ENCODE results near the gene FARSA. TPM values are rescaled to one million over a fixed set of nuclear protein-coding genes. Genes with fewer than 3 reads are reported as not detected.

FARSA gene
- total and polyA plus RNA-seq, 2 of the 4 experiments (the other 2 are of a cell fraction): 49.3 to 80.9 TPM

DNA sequence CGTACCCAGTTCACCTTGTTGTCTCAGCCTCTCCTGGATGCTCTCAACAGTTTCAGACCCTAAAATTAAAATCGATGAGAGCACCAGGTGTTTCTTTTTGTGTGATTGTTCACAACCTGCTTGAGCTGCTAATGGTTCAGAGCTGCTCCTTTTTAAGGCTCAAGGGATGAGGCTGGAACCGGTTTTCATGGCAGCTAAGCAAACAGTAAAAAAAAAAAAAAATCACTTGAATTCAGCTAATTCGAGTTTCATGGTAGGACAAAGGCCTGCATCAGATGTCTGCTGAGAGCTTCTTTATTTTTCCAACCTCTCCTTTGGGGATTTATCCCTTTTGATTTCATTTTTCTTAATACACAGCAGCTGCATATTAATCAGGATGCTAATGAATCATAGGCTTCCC, 20.9 kb downstream of the FARSA start:
- H4K91ac ChIP-seq (ENCODE audit: insufficient read depth, low read depth, low read length): no peak overlapping the region
- H3K56ac ChIP-seq (ENCODE audit: extremely low read depth, insufficient read depth, low read length): no peak overlapping the region
- H3K14ac ChIP-seq (replicated peaks; ENCODE audit: low read depth, low read length): no peak overlapping the region
- H2BK120ac ChIP-seq (ENCODE audit: low read depth, low read length): no peak overlapping the region
- TF ChIP-seq MAFK (IDR thresholded peaks at IDR 0.05; ENCODE audit: low read depth, low read length) (no peak), BHLHE40 (IDR thresholded peaks at IDR 0.05; ENCODE audit: low read depth, low read length) (no peak), CHD1 (IDR thresholded peaks at IDR 0.05; ENCODE audit: low read depth, low read length) (no peak), FOS (IDR thresholded peaks at IDR 0.05; ENCODE audit: low read depth, low read length) (no peak), RCOR1 (IDR thresholded peaks at IDR 0.05; ENCODE audit: insufficient replicate concordance, low read length) (no peak), NFE2L2 (IDR thresholded peaks at IDR 0.05; ENCODE audit: low read depth, low read length) (no peak), RAD21 (IDR thresholded peaks at IDR 0.05; ENCODE audit: low read length) (no peak), CEBPB (IDR thresholded peaks at IDR 0.05; ENCODE audit: low read depth, low read length) (no peak), SMC3 (IDR thresholded peaks at IDR 0.05; ENCODE audit: low read depth, low read length) (no peak), MAZ (IDR thresholded peaks at IDR 0.05; ENCODE audit: borderline replicate concordance, low read depth, low read length) (no peak), RFX5 (IDR thresholded peaks at IDR 0.05; ENCODE audit: low read depth, low read length) (no peak), POLR2A (IDR thresholded peaks at IDR 0.05; ENCODE audit: low read depth, low read length) (no peak), MXI1 (IDR thresholded peaks at IDR 0.05; ENCODE audit: borderline replicate concordance, low read depth, low read length) (no peak)
- TF ChIP-seq, protein P1, sequence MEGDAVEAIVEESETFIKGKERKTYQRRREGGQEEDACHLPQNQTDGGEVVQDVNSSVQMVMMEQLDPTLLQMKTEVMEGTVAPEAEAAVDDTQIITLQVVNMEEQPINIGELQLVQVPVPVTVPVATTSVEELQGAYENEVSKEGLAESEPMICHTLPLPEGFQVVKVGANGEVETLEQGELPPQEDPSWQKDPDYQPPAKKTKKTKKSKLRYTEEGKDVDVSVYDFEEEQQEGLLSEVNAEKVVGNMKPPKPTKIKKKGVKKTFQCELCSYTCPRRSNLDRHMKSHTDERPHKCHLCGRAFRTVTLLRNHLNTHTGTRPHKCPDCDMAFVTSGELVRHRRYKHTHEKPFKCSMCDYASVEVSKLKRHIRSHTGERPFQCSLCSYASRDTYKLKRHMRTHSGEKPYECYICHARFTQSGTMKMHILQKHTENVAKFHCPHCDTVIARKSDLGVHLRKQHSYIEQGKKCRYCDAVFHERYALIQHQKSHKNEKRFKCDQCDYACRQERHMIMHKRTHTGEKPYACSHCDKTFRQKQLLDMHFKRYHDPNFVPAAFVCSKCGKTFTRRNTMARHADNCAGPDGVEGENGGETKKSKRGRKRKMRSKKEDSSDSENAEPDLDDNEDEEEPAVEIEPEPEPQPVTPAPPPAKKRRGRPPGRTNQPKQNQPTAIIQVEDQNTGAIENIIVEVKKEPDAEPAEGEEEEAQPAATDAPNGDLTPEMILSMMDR (conservative IDR thresholded peaks at IDR 0.05; ENCODE audit: low read depth, low read length): no peak
- TF ChIP-seq, protein P2, sequence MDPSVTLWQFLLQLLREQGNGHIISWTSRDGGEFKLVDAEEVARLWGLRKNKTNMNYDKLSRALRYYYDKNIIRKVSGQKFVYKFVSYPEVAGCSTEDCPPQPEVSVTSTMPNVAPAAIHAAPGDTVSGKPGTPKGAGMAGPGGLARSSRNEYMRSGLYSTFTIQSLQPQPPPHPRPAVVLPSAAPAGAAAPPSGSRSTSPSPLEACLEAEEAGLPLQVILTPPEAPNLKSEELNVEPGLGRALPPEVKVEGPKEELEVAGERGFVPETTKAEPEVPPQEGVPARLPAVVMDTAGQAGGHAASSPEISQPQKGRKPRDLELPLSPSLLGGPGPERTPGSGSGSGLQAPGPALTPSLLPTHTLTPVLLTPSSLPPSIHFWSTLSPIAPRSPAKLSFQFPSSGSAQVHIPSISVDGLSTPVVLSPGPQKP (IDR thresholded peaks at IDR 0.05; ENCODE audit: borderline replicate concordance, low read depth, low read length): no peak
- TF ChIP-seq, protein P3, sequence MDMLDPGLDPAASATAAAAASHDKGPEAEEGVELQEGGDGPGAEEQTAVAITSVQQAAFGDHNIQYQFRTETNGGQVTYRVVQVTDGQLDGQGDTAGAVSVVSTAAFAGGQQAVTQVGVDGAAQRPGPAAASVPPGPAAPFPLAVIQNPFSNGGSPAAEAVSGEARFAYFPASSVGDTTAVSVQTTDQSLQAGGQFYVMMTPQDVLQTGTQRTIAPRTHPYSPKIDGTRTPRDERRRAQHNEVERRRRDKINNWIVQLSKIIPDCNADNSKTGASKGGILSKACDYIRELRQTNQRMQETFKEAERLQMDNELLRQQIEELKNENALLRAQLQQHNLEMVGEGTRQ (IDR thresholded peaks at IDR 0.05; ENCODE audit: low read depth, low read length): no peak
- intact Hi-C loops (cut with micrococcal nuclease) (no loop called here), in situ Hi-C loops (cut with MboI; ENCODE audit: low sequenced_read_pairs) (no loop called here), dilution Hi-C loops (cut with HindIII; ENCODE audit: low sequenced_read_pairs, unreplicated experiment) (no loop called here)
- H3K27ac ChIP-seq (ENCODE audit: insufficient read depth, low read length): no peak overlapping the region
- H3K9ac ChIP-seq (ENCODE audit: low read depth, low read length): no peak overlapping the region
- no peak overlapping the region for H2BK20ac ChIP-seq (ENCODE audit: low read depth, low read length)
- H4K5ac ChIP-seq (ENCODE audit: low read depth, low read length): no peak overlapping the region; the same call in 1 of the 2 replicates
- H2BK15ac ChIP-seq (ENCODE audit: low read depth, low read length): no peak overlapping the region
- H2BK5ac ChIP-seq (ENCODE audit: low read depth, low read length, poor library complexity, severe bottlenecking): no peak overlapping the region
- no peak overlapping the region for H3K4ac ChIP-seq (ENCODE audit: low read depth, low read length)
- no peak overlapping the region for H3K4me3 ChIP-seq (ENCODE audit: insufficient read depth, low read depth, low read length)
- no peaks in the 10 kb centered on the region for H3K79me1 ChIP-seq (ENCODE audit: low read depth in 1 of 2, low read length in 2 of 2)
- no peak overlapping the region for H3K18ac ChIP-seq (ENCODE audit: low read depth, low read length)
- H3K27me3 ChIP-seq (ENCODE audit: control insufficient read depth, insufficient read depth, low read length): no peaks in the 10 kb centered on the region
- H3K23ac ChIP-seq (ENCODE audit: low read depth, low read length): 0 out of 2 replicates have a peak overlapping the region, but pooled peaks have one; percentile 23
- H3K4me1 ChIP-seq (ENCODE audit: control insufficient read depth, insufficient read depth, low read length): peaks cover 6% of the 10 kb centered on the region
- no peak overlapping the region for H2AK9ac ChIP-seq (replicated peaks; ENCODE audit: low read depth, low read length, poor library complexity)
- no peak for DNase-seq
- CTCF ChIA-PET: no interaction called here
- no peaks in the 10 kb centered on the region for H4K20me1 ChIP-seq (ENCODE audit: insufficient read depth, low read length)
- 10% methylated on average over 2 of the region's 4 CpGs; no CpG with 5 or more reads in 1 of the 2 experiments for WGBS, 2 experiments (ENCODE audit: extremely low coverage in 2 of 2, insufficient read length in 1 of 2)
- H3K4me2 ChIP-seq (ENCODE audit: low read depth, low read length): peak overlapping the region; percentile 4; the same call in 1 of the 2 replicates
- no peak overlapping the region for H2AK5ac ChIP-seq (ENCODE audit: low read depth, low read length)
- H2AFZ ChIP-seq (replicated peaks; ENCODE audit: low read length, poor library complexity): peak overlapping the region; percentile 79
- no peaks in the 10 kb centered on the region for H3K36me3 ChIP-seq (ENCODE audit: control insufficient read depth, insufficient read depth, low read length)
- BruUV-seq (replicated peaks): no TSS peak
- no peak; the same call in 1 of the 2 replicates for ATAC-seq (ENCODE audit: low read depth)
- POLR2A ChIA-PET (ENCODE audit: unreplicated experiment): no interaction called here
- H3K9me1 ChIP-seq (ENCODE audit: insufficient read depth, low read length): no peaks in the 10 kb centered on the region
- 0 out of 4 replicates have a peak overlapping the region, but pooled peaks of 1 of the 2 experiments have one; percentile 41 for H4K8ac ChIP-seq (ENCODE audit: low read depth in 2 of 2, low read length in 2 of 2)
- no peaks in the 10 kb centered on the region for H3K9me3 ChIP-seq (ENCODE audit: control insufficient read depth, insufficient read depth, low read length)

Data from IMR-90 (cell line).